KOPT-K1 (cell line): ENCODE measurements around the gene JUND.

Experiments used
- H3K27ac ChIP-seq: fragments of 200-600 bp; sonication (generic); 2 replicates; pipeline ENCODE4 v1.5.1; 2016; ENCODE audit warnings: antibody characterized with exemption, mild to moderate bottlenecking, low read depth, low read length; ENCODE audit not compliant: poor library complexity, severe bottlenecking
- H3K36me3 ChIP-seq: fragments of 200-600 bp; sonication (generic); 2 replicates; pipeline ENCODE4 v1.5.1; 2017; ENCODE audit warnings: antibody characterized with exemption, mild to moderate bottlenecking, low read length, moderate library complexity; ENCODE audit not compliant: insufficient read depth
- H3K9me3 ChIP-seq: fragments of 200-600 bp; sonication (generic); 2 replicates; pipeline ENCODE4 v1.5.1; 2017; ENCODE audit warnings: antibody characterized with exemption, low read length, mild to moderate bottlenecking; ENCODE audit not compliant: insufficient read depth, poor library complexity, severe bottlenecking

The JUND gene

GRCh38 chr19:18257503-18258470 lies 23.6 kb downstream of the JUND start:
- no peaks in the 10 kb centered on the region for H3K36me3 ChIP-seq
- no peaks in the 10 kb centered on the region for H3K9me3 ChIP-seq
- no peak overlapping the region for H3K27ac ChIP-seq

- H3K9me3 ChIP-seq = no peaks in the 10 kb centered on the region
- no peak overlapping the region for H3K27ac ChIP-seq
- no peaks in the 10 kb centered on the region for H3K36me3 ChIP-seq
These were observed 26.6 kb downstream of the JUND start for GRCh38 chr19:18254546-18255503.

DNA sequence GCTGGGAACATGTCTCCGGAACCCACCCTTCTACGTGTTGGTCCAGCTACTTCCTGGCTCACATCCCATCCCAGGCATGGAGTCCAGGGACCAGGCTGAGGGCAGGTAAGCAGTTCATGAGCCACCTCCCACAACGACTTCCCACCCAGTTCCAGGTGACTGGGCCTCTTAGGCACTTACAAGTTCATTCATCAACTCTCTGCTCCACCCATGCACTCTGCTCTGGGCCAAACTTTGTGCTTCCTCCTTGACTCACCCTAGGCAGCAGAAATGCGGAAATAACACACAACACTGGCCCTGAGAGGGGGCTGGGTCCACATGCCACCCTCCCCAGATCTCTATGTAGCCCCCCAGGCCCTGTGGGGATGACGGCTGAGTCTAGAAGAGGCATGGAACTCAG lies 27.7 kb downstream of the JUND start:
- Histone ChIP-seq H3K36me3 (no peaks in the 10 kb centered on the region), H3K9me3 (no peaks in the 10 kb centered on the region), H3K27ac (no peak overlapping the region)

GRCh38 chr19:18253130-18253529 lies 28.3 kb downstream of the JUND start:
- Histone ChIP-seq H3K36me3 (no peaks in the 10 kb centered on the region), H3K27ac (no peak overlapping the region), H3K9me3 (no peaks in the 10 kb centered on the region)

GRCh38 chr19:18252370-18252717 lies 29.1 kb downstream of the JUND start:
- Histone ChIP-seq H3K9me3 (no peaks in the 10 kb centered on the region), H3K36me3 (no peaks in the 10 kb centered on the region), H3K27ac (no peak overlapping the region)

GRCh38 chr19:18251587-18252369 lies 29.6 kb downstream of the JUND start:
- H3K36me3 ChIP-seq = no peaks in the 10 kb centered on the region
- no peaks in the 10 kb centered on the region for H3K9me3 ChIP-seq
- no peak overlapping the region for H3K27ac ChIP-seq

DNA sequence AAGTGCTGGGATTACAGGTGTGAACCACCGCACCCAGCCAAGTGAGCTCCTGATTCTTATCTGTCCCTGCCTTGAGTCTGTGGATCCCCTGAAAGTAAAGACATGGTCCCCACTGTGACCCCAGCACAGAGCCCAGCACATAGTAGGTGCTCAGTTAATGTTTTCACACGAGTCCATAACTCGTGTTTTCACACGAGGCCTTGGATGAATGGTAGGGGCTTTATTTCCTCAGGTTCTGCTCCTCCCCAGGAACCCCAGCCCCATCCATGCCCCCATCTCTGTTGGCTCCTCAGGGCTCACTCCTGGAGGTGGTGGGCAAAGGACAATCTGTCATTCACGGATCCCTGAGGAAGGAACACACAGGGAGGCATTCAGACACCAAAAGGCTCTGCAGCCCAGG lies 31.6 kb downstream of the JUND start:
- H3K27ac ChIP-seq = no peak overlapping the region
- no peaks in the 10 kb centered on the region for H3K36me3 ChIP-seq
- H3K9me3 ChIP-seq = no peaks in the 10 kb centered on the region

- H3K36me3 ChIP-seq = no peaks in the 10 kb centered on the region
These were observed 36.1 kb downstream of the JUND start for GRCh38 chr19:18245297-18245696.

GRCh38 chr19:18239303-18239702 lies 42.1 kb downstream of the JUND start:
- Histone ChIP-seq H3K27ac (no peak overlapping the region), H3K36me3 (no peaks in the 10 kb centered on the region), H3K9me3 (no peaks in the 10 kb centered on the region)

More at GRCh38 chr19:18245297-18245696, 36.1 kb downstream of the JUND start:
- Histone ChIP-seq H3K27ac (no peak overlapping the region), H3K9me3 (no peaks in the 10 kb centered on the region)

GRCh38 chr19:18234194-18234593 lies 47.2 kb downstream of the JUND start:
- no peaks in the 10 kb centered on the region for H3K9me3 ChIP-seq
- H3K27ac ChIP-seq = no peak overlapping the region
- H3K36me3 ChIP-seq = no peaks in the 10 kb centered on the region

GRCh38 chr19:18233224-18233825 lies 48.1 kb downstream of the JUND start:
- Histone ChIP-seq H3K9me3 (no peaks in the 10 kb centered on the region), H3K27ac (no peak overlapping the region), H3K36me3 (no peaks in the 10 kb centered on the region)

DNA sequence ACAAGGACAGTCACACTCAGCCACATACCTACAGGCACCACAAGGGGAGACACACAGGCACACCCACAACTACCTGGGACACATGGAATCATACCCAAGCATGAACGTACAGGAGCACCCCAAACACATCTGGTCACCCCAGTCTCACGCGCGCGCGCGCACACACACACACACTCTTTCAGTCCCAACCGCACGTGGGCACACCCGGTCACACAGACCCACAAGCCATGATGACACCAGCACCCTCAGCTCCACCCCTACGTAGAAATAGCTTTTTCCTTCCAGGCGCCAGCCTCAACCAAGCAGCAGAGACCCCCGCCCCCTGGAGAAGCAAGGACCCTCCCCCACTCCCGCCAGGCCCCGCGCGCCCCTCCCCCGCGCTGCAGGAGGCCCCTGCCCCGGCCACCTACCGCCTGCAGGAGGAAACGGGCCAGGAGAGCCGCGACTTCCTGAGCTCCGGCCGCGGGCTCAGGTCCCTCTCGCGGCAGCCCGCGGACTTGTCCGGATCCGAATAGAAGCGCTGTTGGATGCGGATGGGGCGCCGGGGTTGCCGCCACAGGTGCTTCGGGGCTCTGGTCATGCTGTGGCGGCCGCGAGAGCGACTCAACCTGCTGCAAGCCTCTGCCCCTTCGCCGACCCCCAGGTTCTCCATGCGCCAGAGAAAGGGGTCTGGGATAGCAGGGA lies 48.7 kb downstream of the JUND start:
- H3K36me3 ChIP-seq = no peaks in the 10 kb centered on the region
- no peak overlapping the region for H3K27ac ChIP-seq
- H3K9me3 ChIP-seq = no peaks in the 10 kb centered on the region

DNA sequence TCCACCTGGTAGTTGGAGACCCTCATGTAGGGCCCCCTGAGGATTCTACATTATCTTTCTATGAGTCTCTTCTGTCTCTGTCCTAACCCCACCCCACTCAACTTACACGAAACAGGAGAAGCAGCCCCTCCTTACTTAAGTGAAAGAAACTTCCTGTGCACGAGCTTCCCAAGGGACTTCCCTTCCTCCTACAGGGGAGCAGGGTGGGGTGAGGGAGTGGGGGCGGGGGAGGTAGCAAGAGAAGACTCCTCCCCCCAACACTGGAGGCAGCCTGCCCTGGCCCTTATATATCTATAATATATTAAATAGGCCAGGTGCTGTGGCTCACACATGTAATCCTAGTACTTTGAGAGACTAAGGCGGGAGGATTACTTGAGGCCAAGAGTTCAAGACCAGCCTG lies 49.6 kb downstream of the JUND start:
- Histone ChIP-seq H3K27ac (no peak overlapping the region), H3K9me3 (no peaks in the 10 kb centered on the region), H3K36me3 (no peaks in the 10 kb centered on the region)
